GM21360 (cell line): ENCODE measurements around the gene AP3D1.
"Not testable (repeated sequence)": the region's sequence is repeated elsewhere in the genome, so short reads cannot be mapped to it uniquely, and the experiment has no call there.

Source experiments
- ATAC-seq: cut with Tn5 transposase; IDR thresholded peaks from one replicate; pipeline ENCODE4 v1.9.1; 2021; ENCODE audit warnings: mild to moderate bottlenecking, moderate library complexity; ENCODE audit not compliant: unreplicated experiment

The AP3D1 gene

DNA sequence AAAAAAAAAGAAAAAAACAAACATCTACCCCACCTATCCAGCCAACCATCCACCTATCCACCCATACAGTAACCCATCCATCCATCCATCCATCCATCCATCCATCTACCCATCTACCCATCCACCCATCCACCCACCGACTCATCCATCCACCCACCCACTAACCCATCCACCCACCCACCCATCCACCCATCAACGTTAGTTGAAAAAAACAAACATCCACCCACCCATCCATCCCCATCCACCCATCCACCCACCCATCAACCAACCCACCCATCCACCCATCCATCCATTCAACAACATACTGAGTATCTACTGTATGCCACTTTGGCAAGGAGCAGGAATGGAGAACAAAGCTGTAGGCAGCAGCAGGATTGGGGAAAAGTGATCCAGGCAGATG, 6.1 kb upstream of the AP3D1 start:
- ATAC-seq, result no peak

DNA sequence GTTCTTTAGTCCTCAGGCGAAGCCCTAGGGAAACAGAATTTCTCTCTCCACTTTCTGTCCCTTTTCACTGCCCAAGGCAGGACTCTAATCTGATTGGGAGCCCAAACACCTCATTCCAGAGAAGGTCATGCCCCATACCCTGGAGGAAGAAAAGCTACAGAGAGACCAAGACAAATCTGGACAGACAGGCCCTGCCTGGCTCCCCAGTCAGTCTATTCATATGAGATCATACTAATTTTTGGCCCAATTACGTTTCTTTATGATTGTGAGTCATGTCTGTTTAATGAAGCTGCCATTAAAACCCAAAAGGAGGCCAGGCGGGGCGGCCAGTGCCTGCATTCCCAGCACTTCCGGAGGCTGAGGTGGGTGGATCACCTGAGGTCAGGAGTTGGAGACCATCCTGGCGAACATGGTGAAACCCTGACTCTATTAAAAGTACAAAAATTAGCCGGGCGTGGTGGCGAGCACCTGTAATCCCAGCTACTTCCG, 3.3 kb upstream of the AP3D1 start:
- ATAC-seq, result no peak

DNA sequence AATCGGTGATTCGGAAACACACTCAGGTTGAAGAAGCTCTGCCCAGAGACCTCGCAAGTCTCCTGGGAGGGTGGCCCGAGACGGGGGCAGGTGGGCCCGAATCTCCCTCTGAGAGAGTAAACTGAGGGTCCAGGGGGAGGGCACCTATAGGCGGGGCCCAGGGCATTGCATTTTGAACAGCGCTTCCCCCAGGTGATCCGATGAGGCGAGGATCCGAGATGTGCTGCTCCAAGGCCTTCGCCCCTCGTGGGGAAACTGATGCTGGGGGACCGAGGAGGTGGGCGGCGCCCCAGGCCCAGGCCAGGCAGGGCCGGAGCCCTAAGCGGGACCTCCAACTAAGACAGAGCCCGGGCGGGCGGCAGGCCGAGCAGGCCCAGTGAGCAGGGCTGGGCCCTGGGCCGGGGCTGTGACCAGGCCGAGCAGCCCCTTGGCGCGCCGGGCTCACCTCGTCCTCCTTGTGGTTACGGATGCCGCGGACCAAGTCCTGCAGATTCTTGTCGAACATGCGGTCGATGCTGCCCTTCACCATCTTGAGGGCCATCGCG, 500 bp downstream of the AP3D1 start:
- peak; percentile 8 for ATAC-seq

DNA sequence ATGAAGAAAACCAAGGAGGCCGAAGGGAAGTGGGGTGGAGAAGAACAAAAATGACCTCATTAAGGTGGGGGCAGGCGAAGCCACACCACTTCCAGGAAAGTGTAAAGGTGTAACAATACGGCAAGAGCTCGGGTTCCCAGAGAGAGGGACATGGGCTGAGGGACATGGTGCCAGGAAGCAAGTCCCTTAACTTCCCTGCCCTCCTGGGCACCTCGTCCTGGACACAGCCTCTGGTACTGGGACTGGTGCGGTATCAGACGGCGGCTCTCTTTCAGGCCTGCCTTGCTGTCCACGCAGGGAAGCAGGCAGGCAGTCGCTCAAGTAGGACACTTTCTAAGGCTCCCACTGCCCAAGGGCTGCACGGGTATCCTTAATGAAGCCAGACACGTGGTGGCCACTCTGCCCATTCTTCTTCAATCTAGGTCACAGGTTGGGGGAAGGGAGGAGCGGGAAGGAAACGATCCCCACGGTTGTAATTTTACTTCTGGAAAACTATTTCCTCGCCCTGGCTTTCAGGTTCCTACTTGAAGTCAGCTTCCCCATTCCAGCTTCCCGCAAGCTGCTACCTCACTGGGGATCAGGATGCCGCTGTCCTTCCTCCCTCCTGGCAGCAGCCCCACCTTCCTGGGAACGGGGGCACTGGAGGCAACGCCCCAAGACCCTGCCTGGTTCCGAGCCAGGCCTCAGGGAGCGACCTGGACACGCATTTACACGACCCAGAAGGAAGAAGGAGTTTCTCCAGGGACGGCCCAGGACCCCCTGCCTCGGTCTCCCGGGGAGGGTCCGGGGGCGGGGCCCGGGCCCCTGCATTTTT, 1.2 kb downstream of the AP3D1 start:
- no peak for ATAC-seq

DNA sequence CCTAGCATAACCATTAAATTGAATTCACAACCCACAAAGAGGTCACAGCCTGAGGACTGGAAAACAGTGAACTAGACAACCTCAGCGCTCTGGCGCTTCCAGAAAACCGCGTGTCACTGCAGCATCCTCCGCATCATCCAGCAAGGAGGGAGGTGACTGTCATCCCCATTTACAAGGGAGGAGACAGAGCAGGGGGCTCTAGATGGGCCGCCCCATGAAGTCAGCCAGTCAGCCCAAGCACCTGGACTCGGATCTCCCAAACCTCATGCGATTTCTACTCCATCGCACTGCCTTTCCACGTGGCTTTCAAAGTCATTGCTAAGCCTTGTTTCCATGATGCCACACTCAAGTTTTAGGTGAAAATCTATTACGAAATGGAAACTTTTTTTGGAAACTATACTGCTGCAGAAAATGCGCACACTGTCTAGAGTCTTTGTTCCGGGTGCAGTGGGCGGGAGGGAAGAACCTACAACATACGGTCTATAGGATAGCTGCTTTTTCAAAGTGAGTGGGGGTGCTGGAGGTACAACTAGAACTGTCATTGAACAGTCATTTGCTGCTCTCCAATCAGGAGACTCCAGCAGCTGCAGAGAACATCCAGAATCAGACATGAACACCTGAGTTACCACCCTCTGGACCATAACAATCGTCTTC, 2.8 kb downstream of the AP3D1 start:
- no peak for ATAC-seq

DNA sequence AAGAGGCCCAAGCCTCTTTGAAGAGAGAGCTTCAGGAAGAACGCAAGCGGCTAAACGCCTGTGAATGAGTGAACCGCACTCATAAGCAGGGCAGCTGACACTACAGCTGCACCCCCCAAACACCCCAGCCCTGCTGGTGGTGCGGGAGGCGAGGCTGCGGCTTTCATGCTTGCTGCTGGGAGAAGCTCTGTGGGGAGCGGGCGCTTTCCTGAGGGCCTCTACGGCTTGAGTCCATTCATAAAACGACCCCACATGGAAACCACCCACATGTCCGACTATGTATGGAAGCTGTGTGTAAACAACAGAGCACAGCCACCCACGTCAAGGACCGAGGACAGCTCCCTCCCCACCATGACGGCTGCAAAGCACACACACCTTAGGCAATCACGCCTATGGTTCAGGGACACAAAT, 5.5 kb downstream of the AP3D1 start:
- no peak for ATAC-seq

DNA sequence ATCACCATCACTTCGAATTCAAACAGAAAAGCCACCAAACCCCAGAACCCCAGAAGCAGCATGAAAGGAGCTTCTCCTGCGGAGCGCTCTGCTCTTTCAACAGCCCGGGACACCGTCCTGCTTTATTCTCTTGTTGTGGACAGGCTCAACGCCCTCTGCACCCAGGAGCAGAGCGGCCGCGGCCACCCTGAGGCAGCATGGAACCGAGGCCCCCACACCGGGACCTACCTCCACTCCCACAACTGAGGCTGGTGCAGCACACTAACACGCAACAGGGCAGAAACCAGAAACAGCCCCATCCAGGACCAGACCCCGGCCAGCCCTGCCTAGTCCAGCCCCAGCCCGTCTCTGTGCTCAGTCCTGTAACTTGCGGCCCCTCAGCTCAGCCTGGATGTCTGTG, 7.2 kb downstream of the AP3D1 start:
- no peak for ATAC-seq

DNA sequence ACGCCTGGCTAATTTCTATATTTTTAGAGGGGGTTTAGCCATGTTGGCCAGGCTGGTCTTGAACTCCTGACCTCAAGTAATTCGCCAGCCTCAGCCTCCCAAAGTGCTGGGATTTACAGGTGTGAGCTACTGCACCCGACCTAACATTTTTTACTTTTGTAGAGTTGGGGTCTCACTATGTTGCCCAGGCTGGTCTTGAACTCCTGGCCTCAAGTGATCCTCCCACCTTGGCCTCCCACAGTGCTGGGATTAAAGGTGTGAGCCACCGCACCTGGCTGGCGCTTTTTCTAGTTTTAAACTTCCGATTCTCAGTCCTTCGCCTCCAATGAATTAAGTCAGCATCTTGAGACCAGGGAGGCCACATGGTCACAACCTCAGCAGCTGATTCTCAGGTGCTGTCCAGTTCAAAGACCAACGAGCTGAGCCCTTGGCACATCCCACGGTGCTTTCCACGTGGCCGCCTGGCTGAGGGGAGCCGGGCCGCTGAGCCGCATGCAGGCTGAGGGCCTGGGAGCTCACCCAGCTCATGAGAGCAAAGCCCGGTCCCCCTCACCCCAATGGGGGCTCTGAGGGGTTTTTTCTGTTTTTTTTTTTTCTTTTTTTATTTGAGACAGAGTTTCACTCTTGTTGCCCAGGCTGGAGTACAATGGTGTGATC, 9.1 kb downstream of the AP3D1 start:
- no peak for ATAC-seq

DNA sequence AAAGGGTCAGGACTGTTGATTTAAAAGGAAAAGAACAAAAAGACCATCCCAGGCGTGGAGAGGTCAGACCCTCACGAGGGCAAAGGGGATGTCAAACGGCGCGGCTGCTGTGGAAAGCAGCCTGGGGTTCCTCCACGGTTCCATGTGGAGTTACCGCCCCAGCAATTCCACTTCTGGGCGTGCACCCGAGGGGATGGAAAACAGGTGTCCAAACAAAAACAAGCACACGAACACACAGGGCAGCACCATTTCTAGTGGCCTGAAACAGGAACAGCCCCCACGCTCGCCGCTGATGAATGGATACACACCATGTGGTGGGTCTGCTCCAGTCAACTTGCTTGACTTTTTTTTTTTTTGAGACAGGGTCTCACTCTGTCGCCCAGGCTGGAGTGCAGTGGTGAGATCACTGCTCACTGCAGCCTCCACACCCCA, 11.2 kb downstream of the AP3D1 start:
- no peak for ATAC-seq

DNA sequence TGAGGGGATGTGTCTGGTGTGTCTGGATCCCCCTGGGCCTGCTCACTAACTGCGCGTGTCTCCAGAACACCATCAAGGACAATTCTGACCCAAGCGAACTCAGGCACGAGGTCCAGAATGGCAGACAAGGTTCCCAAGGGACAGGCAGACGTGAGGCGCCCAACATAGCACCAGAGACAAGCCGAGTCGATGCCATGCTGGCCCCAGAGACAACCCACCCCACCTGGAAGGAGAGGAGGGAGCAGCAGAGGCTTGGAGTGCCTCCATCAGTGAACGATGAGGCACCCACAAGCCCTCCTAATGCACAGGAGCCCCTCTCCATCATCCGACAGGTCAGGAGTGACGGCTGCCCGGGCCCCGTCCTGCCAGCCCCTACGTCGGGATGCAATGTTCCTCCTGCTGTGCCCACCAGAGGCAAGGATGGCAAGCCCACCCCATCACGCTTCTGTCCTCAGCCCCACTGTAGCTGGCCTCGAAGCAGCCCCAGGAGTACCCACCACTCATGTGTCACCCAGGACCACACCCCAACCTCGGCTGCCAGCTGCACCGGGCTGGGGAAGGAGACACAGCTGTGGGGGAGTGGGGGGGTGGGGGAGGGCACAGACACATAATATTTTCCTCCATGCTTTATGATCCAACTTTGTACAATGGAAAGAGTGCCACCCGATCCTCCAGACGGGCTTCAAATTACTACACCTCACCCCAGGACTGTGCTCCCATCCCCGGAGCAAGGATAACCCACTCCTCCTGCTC, 11.8 kb downstream of the AP3D1 start:
- no peak for ATAC-seq

DNA sequence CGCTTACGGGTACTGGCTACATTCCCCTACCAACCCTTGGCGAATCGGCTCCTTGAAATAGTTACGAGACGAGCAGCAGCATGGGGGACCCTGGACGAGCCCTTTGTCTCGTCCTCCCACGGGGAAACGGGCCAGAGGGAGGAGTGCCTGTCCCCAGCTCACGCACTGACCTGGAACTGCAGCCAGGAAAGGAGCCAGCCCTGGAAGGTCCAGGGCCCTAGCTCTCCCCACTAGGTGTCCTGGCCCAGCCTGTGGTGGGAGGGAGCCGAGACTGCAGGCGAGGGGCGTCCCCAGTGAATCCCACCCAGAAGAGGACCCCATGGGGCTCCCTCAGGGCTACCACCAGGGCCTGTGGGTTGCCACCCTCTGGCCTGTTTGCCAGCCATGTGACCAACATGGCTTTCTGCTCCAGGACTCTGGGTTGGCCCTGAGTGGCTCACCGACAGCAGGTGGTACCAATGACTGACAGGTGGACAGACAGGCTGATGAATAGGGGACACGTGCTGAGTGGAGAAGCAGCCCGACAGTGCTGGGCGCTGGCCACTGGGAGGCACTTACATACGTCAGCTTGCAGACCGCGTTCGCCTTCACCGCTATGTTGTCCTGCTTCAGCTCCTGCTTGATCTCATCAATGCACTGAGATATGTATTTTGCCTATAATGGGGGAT, 13.2 kb downstream of the AP3D1 start:
- no peak for ATAC-seq

DNA sequence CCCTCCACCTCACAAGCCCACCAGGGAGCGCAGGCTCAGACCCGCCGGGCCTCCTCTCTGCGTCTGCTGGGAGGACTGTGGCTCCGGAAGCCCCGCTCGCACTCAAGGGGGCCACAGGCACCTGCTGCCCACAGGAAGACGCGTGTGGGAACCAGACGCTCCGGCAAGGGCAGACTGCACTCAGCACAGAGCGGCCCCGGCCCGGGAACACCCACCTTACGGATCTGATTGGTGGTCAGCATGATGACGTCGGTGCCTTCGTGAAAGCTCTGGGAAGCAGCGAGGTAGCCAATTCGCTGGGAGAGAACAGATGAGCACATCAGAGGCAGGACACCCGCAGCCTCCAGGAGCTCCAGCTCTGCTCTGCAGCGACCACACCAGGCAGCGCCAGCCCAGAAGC, 14.6 kb downstream of the AP3D1 start:
- ATAC-seq, result no peak

DNA sequence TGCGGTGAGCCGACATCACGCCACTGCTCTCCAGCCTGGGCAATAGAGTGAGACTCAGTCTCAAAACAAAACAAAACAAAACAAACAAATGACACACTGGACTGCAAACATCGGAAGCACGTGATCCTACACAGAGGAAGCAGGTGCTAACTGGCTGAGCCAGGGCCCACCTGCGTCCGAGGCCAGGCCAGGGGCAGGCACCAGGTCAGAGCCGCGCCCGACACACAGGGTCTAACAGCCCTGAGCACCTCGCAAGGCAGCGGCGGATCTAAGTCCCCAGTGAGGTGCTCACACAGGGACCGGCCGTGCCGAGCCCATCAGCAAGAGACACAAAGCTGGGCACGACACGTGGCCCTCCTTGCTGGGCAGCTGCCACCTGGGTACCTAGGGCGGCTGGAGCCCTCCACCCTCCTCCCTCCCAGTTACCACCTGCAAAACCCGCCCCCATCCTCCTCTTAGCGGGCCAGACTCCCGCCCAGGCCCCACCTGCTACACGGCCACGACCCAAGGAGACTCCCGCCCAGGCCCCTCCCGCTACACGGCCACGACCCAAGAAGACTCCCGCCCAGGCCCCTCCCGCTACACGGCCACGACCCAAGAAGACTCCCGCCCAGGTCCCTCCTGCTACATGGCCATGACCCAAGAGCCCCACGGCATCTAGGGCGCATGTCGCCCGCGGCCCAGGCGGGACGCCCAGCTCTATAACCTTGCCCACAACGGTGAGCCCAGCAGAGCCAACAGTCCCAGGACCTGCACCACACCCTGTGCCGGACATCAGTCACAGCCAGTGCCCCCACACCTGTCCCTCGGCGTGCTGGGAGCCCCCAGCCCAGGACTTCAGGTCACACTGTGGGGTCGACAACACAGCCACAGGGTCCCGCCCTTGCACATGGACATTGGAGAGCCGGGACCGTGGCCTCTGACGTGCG, 15.6 kb downstream of the AP3D1 start:
- ATAC-seq, result no peak

DNA sequence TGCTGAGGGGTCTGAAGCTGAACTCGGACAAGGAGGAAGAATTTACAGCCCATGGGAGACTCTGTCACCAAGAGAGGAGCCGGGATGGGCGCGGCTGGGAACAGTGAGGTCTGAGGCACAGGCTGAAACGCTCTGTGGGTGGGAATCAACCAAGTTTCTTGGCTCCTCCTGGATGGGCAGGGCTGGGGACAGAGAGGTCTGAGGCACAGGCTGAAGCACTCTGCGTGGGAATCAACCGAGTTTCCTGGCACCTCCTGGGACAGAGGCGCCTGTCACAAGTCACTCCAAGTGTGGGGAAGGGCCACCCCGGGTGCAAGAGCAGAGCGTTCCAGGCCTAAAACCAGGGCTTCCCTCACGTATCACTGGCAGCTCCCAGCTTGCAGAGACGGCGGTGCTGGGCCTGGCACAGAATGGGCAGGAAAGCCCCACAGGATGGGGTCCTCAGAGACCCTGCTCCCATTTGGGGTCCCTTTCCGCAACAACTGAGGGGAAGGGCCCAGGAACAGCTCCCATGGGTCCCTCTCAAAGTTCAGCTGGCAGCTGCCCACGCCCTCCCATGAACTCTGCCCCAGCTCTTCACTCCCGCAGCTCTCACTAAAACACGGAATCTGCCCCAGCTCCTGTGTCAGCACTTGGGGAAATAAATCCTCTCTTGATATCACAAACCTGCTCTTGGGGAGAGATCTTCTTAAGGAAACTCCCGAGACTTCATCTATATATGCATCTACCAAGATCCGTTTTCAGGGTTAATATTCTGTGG, 18.5 kb downstream of the AP3D1 start:
- ATAC-seq, result no peak

DNA sequence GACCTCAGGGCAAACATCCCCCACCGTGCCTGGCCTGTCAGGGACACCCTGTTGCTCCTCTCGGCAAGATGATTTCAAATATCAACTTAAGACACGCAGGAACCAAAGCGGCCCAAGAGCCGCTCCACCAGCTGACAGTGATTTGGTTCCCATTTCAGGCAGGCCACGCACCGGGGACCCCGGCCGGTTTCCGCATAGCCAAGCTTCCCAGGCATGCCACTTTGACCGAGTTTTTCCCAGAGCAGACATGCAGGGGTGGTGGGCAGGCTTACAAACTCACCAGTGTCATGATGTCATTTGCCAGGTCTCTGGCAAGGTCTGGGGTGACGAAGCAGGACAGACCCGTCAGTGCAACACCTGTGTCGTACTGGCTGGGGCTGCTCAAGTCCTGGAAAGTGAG, 19.2 kb downstream of the AP3D1 start:
- no peak for ATAC-seq

DNA sequence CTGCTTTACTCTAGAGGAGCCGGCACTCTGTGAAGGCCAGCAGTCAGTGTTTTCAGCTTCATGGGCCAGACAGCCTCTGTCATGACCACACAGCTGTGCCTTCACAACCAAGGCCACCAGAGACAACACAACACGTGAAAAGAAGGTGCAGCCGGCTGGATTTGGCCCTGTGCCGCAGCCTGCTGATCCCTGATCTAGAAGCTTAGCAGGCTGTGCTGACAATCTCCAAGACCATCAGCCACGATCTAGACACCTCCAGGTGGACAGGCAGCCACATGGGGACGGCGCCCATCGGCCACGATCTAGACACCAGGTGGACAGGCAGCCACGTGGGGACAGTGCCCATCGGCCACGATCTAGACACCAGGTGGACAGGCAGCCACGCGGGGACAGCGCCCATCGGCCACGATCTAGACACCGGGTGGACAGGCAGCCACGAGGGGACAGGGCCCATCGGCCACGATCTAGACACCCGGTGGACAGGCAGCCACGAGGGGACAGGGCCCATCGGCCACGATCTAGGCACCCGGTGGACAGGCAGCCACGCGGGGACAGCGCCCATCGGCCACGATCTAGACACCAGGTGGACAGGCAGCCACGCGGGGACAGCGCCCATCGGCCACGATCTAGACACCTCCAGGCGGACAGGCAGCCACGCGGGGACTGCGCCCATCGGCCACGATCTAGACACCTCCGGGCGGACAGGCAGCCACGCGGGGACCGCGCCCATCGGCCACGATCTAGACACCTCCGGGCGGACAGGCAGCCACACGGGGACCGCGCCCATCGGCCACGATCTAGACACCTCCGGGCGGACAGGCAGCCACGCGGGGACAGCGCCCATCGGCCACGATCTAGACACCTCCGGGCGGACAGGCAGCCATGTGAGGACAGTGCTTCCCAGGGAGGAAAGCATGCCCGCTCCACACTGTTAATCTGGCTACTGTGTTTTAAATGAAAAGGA, 20.1 kb downstream of the AP3D1 start:
- not testable (repeated sequence) for ATAC-seq
